Measurements from ENCODE around the gene RILP.
A peak's percentile ranks its signal among the peaks of the same experiment; 100 is the strongest.

Gene RILP

DNA sequence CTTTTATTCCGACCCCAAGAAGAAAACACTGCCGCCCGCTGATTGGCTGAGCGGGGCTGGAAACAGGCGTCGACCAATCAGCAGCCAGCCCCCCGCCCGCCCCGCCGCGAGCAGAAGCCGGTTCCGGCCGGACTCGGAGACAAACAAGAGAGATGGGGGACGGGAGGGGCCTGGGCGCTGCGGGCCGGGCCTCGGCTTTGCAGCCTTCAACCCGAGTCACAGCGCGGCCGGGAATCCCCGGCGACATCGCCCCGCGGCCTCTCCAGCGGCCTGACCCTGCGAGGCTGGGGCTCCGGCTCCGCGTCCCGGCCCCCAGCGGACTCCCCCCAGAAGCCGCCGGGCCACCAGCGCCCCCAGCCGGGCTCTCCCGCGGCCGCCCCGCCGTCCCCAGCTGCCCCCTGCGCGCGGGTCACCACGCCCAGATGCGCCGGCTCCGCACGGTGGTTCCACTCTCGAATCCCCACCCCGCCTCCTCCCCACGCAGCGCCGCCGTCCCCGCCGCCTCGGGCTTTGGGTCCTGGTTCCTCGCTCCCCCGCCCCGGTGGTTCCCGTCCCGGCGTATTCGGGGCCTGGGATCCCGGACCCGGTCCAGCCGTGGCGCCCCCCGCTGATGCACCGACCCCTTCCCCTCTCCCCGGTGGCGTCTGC is 20.7 kb downstream of the RILP start:
- peak; percentile 87 to 93 for DNase-seq

DNA sequence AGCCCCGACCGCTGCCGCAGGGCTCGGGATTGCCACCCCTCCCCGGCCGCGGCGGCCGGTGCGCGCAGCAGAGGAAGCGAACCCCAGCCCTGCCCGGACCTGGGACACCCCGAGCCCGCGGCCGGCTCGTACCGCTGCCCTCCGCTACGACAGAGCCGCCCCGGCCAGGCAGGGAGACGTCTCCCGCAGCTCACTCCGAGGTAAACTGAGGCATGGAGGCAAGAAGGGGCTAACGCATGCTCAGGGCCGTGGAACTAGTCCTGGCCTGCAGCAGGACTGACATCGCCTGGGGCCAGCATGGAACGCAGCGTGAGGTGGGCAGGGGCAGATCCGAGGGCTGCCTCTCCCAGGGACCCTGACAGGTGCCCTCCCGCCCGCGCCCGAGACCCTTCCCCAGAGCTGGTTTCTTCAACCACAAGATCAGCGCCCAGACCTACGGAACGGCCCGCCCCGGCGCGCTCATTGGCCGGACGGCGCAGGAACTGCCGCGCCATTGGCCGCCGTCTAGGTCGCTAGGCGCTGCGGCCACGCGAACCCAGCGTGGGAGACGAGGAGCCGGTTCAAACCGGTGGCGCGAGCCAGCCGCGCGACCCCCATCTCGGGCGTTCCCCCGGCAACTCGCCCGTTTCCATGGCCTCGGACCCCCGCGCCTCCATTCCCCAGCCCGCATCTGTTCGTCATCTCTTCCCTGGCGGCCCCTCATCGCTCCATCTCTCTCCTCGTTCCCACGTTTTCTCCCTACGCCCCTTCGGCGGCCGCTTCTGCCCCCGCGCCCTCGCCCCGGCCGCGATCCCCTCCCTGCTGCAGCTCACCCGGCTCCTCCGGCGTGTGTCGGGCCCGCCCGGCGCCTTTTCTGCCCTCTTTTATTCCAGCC is 21.4 kb downstream of the RILP start, which contains the start of gene SLC43A2:
Gene SLC43A2, minus strand, starts transcription at position 853 of the 874 bp plus-strand sequence. CDS start 960 bp downstream, outside the sequence.
- DNase-seq = peak; percentile 79 to 82

GRCh38 chr17:1627182-1627981 is 22.3 kb downstream of the RILP start:
- DNase-seq = peak; percentile 65 to 67

GRCh38 chr17:1626333-1626732 is 23.3 kb downstream of the RILP start:
- DNase-seq = no peak

GRCh38 chr17:1625581-1625980 is 24.1 kb downstream of the RILP start:
- DNase-seq = no peak

GRCh38 chr17:1625053-1625452 is 24.6 kb downstream of the RILP start:
- DNase-seq = no peak

- DNase-seq = no peak
These were observed 25.0 kb downstream of the RILP start for GRCh38 chr17:1624650-1625049.

GRCh38 chr17:1623057-1623630 is 26.5 kb downstream of the RILP start:
- DNase-seq = peak; percentile 50 to 55

- no peak for DNase-seq
These were observed 28.3 kb downstream of the RILP start for GRCh38 chr17:1621273-1621954.

DNA sequence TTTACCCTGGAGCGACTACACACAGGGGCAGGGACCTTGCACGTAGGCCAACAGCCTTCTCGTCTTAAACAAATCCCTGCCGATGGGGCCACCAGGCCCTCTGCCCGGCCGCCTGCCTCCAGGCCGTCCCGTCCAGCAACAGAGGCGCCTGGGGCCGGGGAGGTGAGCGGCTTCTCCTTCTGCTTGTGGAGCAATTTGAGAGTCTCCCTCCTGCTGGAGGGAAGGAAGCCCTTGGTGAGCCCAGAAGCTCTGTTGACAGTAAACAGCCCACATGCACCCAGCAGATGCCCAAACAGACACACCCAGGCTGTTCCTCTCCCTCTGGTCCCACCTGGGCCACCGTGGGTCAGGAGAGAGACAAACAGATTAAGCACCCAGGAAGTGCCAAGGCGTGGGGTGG is 29.2 kb downstream of the RILP start:
- no peak for DNase-seq

- DNase-seq = peak; percentile 33 to 34
These were observed 32.0 kb downstream of the RILP start for GRCh38 chr17:1617620-1618174.

- DNase-seq = no peak
These were observed 33.6 kb downstream of the RILP start for GRCh38 chr17:1616101-1616500.

DNA sequence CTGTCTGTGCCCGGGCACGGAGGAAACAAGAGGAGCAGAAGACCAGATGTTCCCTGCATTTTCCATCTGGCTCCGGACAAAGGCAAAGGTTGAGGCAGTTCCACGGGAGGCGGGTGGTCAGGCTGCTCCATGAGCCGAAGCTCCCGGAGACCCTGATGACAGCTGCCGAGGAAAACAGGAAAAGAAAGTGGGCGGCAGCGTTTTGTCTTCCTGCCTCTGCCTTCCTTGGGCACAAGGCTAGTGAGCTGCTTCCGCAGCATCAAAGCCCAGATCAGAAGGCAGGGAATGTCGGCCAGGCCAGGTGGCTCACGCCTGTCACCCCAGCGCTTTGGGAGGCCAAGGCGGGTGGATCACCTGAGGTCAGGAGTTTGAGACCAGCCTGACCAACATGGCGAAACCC is 37.3 kb downstream of the RILP start:
- no peak for DNase-seq

DNA sequence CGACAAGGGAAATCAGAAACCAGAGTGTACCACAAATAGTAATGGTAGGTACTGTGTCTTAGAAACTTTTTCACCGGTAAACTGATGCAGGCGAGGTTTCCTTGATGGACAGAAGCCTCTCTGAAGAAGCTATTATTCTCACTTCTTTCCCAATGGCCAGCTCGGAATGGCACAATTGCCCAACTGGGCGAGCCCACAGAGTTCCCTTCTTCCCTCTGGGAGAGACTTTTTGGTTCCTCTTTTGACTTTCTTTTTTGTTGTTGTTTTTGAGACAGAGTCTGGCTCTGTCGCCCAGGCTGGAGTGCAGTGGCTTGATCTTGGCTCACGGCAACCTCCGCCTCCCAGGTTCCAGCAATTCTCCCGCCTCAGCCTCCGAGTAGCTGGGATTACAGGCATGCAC is 38.0 kb downstream of the RILP start:
- peak; percentile 88 to 95 for DNase-seq

GRCh38 chr17:1608676-1609075 is 41.0 kb downstream of the RILP start:
- DNase-seq = no peak

DNA sequence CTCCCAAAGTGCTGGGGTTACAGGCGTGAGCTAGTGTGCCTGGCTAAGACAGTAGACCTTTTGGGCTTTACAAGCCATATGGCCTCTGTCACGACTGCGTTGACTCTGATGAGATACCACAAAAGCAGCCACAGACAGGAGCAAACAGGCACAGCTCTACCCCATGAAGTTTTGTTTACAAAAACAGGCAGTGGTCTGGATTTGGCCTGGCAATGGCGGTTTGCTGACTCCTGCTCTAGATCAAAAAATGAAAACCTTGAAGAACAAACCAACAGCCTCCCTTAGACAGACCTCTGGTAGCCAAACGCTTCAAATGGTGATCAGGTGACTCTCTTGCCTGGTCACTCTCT is 41.7 kb downstream of the RILP start:
- no peak for DNase-seq

GRCh38 chr17:1606352-1606985 is 43.2 kb downstream of the RILP start:
- DNase-seq = peak; percentile 91 to 94

DNA sequence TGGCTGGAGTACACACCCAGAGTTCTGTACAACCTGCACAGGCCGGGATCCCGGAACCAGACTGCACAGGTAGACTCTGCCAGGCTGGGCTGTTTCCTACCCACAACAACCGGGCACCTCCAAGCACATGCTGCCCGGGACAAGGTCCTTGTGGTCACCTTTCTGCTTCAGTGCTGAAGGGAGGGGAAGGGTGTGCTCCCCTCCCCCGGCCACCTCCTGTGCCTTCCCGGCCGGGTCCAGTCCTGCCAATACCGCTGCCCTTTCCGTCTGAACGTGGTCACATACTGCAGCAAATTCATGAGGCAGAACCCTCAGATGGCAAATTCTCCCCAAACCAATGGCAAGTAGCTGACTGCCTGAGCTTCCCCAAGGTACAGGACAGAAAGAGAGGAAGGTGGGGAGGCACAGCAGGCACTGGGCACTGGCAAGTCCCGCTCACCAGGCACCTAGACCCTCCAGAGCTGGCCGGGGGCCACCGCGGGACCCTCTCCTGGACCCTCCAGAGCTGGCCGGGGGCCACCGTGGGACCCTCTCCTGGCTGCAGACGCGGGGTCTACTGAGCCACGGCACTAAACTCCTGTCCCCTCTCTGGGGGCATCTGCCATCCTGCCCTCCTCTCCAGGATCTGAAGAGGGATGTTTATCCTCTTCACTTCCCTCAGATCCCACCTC is 43.9 kb downstream of the RILP start:
- no peak for DNase-seq

GRCh38 chr17:1604831-1605528 is 44.7 kb downstream of the RILP start:
- DNase-seq = no peak

- no peak for DNase-seq
These were observed 48.1 kb downstream of the RILP start for GRCh38 chr17:1601571-1601970.
